Left lung (tissue), 10 donors: ENCODE results near the gene CXXC5. TPM values are rescaled to one million over a fixed set of nuclear protein-coding genes. Genes with fewer than 3 reads are reported as not detected.

ENCODE experiments used
- ATAC-seq: fragments of 200-7000 bp; cut with Tn5 transposase; one replicate; pipeline ENCODE4 v1.9.1; 2020; ENCODE audit warnings: moderate library complexity
- DNase-seq, 4 donors: peaks; one replicate each; pipeline ENCODE4 v3.0.0-alpha.2; 2013 to 2020
- H3K27ac ChIP-seq, 2 donors: fragments of 200-600 bp; sonication (generic) in 1 of 2; one replicate each; pipeline versions ENCODE4 v1.5.0 to v1.8.0; 2020 to 2021
- H3K27me3 ChIP-seq, 2 donors: fragments of 200-600 bp; sonication (generic) in 1 of 2; one replicate each; pipeline versions ENCODE4 v1.5.0 to v1.8.0; 2020 to 2021
- H3K36me3 ChIP-seq, 2 donors: fragments of 200-600 bp; sonication (generic) in 1 of 2; one replicate each; pipeline versions ENCODE4 v1.5.0 to v1.8.0; 2020 to 2021
- H3K4me1 ChIP-seq, 2 donors: fragments of 200-600 bp; one replicate each; pipeline ENCODE4 v1.8.0; 2021
- H3K4me3 ChIP-seq, 2 donors: fragments of 200-600 bp; sonication (generic) in 1 of 2; one replicate each; pipeline versions ENCODE4 v1.5.0 to v1.8.0; 2020 to 2021; ENCODE audit warnings: mild to moderate bottlenecking in 1 of 2
- H3K9me3 ChIP-seq, 2 donors: fragments of 200-600 bp; sonication (generic) in 1 of 2; one replicate each; pipeline versions ENCODE4 v1.5.0 to v1.8.0; 2020 to 2021
- intact Hi-C, 2 donors: fragments of 100-400 bp; cut with DNase I; formaldehyde crosslinking; loops; one replicate each; pipeline versions ENCODE4 v1.11.2 to v1.14.2; 2022
- polyA plus RNA-seq, 6 donors: library from polyadenylated mRNA; unstranded; fragments of 120-200 nt; gene quantifications; one replicate each; pipeline ENCODE4 v1.2.1, GENCODE V29; 2013; ENCODE audit not compliant: insufficient read length in 6 of 6
- total RNA-seq, 2 donors: library from RNA; stranded (reverse); fragmentation: NEBNext Ultra II Directional; extraction: Animal tissue kit (Norgen Biotek cat#: 25700); gene quantifications; one replicate each; pipeline ENCODE4 v1.2.1, GENCODE V29; 2021
- TF ChIP-seq, protein P1 (sequence below), 2 donors: fragments of 200-600 bp; sonication (generic) in 1 of 2; IDR thresholded peaks; one replicate each; pipeline versions ENCODE4 v1.5.0 to v1.8.0; 2021; ENCODE audit warnings: antibody characterized with exemption in 2 of 2
- donor health status: DM: no; HTN: yes; CAD: no.
- donor health status: DM: no; HTN: no; CAD: no.

The CXXC5 gene
- total and polyA plus RNA-seq, 8 donors: 24.5 to 53.5 (median 40.9) TPM

DNA sequence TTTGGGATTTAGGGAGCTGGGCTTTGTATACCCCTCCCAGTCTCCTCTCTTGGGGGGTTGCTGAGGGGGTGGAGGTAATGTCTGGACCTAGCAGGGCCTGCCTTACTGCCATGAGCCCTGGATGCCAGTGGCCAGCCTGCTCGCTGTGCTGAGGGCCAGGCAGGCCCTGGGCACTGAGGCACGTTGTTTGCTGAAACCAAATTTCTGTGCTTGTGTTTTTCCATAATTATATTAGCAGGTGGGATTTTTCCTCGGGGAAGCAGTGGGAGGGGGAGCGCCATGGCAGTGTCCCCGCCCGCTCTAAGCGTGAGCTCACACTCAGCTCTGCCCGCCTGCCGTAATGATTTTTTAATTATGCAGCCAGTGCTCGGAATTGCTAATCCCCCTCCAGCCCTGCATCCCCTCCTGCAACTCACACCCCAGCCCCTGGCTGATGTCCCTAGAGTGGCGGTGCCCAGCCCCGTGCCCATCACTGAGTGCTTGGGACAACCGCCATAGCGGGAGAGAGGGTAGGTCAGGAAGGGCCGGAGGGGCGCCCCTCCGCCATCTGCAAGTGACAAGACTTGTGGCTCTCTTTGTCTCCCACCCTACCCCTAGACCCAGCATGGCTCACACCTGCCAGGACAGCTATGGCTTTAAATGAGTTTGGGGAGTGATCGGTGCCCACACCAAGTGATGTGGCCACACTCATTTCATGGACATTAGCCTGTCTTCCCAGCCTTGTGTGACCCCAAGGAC lies 20.9 kb downstream of the CXXC5 start:
- DNase-seq (no peak), ATAC-seq (no peak)
- peaks cover 0 to 30% of the 10 kb centered on the region in 2 donors for H3K27me3 ChIP-seq
- H3K9me3 ChIP-seq: no peaks in the 10 kb centered on the region
- H3K36me3 ChIP-seq: no peaks in the 10 kb centered on the region
- H3K27ac ChIP-seq: peak overlapping the region; percentile 80 to 83
- H3K4me3 ChIP-seq: peak overlapping the region in 1 of 2 donors; percentile 40
- peaks cover 40 to 82% of the 10 kb centered on the region in 2 donors for H3K4me1 ChIP-seq
- intact Hi-C loops: no loop called here
- TF ChIP-seq, protein P1, sequence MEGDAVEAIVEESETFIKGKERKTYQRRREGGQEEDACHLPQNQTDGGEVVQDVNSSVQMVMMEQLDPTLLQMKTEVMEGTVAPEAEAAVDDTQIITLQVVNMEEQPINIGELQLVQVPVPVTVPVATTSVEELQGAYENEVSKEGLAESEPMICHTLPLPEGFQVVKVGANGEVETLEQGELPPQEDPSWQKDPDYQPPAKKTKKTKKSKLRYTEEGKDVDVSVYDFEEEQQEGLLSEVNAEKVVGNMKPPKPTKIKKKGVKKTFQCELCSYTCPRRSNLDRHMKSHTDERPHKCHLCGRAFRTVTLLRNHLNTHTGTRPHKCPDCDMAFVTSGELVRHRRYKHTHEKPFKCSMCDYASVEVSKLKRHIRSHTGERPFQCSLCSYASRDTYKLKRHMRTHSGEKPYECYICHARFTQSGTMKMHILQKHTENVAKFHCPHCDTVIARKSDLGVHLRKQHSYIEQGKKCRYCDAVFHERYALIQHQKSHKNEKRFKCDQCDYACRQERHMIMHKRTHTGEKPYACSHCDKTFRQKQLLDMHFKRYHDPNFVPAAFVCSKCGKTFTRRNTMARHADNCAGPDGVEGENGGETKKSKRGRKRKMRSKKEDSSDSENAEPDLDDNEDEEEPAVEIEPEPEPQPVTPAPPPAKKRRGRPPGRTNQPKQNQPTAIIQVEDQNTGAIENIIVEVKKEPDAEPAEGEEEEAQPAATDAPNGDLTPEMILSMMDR (IDR thresholded peaks at IDR 0.05): no peak

DNA sequence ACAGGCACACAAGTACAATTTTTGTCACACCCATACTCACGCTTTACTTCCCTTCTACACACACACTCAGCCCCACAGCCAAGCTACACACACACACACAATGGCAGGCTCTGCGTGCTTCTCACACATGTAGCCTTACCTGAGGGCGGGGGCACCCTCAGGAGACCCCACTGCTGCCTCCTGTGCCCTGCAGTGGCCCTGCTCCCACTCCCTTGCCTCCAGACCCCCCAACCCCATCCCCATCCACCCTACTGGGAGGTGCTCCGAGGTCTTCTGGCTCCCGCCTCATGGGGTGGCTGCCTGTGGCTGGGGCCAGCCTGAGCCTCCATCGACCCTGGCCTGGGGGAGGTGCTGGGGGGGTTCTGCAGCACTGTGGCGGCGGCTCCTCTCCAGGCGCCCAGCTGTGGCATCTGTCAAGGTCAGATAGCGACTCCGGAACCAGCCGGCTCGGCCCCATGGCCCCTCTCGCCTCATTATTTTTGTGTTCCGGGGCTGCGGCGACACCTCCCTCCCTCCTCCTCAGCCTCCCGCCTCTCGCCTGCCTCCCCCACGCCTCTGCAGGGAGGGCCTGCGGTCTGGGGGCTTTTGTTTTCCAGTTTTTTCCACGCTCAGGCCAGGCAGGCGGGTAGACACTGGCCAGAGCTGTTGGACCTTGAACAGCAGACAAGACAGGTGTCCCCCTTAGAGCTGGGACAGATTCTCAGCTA lies 21.7 kb downstream of the CXXC5 start:
- Histone ChIP-seq H3K4me1 (peaks cover 40 to 75% of the 10 kb centered on the region in 2 donors), H3K27me3 (peaks cover 0 to 30% of the 10 kb centered on the region in 2 donors), H3K9me3 (no peaks in the 10 kb centered on the region), H3K36me3 (no peaks in the 10 kb centered on the region), H3K4me3 (no peak overlapping the region), H3K27ac (peak overlapping the region in 1 of 2 donors; percentile 13)
- intact Hi-C loops: no loop called here
- ATAC-seq (no peak), DNase-seq (no peak)
- TF ChIP-seq, protein P1 (IDR thresholded peaks at IDR 0.05): no peak

DNA sequence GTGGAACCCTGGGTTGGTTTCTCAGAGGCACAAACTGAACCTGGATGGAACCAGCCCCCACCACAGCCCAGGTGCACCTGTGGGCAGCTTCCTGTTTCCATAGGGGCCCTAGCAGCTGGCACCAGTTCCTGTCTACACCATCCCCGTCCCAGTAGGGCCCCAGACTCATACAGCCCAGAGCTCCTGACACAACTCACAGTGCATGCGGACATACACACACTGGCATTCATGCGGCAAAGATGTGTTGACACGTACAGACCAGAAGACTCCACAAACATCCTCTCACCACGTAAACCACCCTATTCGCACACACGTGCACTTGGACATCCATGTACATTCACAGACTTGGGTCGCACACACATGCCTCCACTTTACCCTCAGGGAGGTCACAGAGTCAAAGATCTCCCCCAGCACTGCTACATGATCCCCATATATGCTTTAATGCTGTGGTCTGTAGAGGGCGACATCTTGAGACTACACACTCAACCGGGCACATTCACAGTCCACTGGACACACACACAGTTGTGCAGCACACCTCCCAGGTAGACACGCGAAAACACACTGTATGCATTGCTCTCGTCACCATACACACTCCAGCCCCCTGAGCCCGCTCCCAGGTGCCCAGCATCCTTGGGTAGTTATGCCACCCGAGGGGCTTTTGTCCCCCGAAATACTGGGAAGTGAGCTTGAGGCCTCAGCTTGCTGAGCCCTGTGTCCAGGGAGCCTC lies 22.4 kb downstream of the CXXC5 start:
- no peaks in the 10 kb centered on the region for H3K9me3 ChIP-seq
- peak; percentile 4 for ATAC-seq
- H3K4me3 ChIP-seq: no peak overlapping the region
- TF ChIP-seq, protein P1 (IDR thresholded peaks at IDR 0.05): no peak
- peaks cover 0 to 30% of the 10 kb centered on the region in 2 donors for H3K27me3 ChIP-seq
- intact Hi-C loops: no loop called here
- peaks cover 40 to 68% of the 10 kb centered on the region in 2 donors for H3K4me1 ChIP-seq
- H3K27ac ChIP-seq: peak overlapping the region in 1 of 2 donors; percentile 14
- H3K36me3 ChIP-seq: no peaks in the 10 kb centered on the region
- DNase-seq: no peak

DNA sequence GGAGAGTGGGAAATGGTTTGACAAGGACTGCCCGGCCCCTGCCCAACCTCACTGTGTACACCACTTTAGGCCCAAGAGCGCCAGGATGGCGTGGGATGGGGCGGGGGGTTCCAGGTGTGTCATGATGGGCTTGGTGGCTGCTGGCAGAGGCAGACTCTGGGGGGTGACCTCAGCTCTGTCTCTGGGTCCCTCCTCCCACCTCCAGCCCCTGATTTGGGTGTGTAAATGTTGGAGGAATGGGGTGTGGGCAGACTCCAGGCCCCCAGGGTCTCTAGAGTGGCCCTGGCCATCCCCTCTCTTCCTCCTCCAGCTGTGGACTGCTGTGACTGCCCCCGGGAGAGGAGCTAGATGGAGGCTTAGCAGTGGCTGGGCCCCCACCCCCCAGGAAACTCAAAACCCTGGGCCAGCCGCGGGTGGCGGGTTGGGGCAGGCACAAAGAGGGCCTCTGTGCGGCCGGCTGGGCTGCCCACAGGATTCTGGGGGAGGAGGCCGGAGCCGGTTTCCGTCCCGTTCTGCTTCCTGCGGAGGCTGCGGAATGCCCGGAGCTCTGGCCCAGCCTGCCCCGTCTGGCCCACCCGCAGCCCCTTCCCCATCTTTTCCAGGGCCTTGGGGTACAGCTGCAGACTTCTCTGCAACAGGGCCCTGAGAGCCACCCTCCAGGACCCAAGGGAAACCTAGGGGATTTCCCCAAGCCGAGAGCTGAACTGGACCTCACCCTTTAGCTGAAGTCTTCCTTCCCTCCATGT lies 23.1 kb downstream of the CXXC5 start:
- intact Hi-C loops: no loop called here
- DNase-seq (no peak), ATAC-seq (peak; percentile 6)
- Histone ChIP-seq H3K27me3 (peaks cover 0 to 30% of the 10 kb centered on the region in 2 donors), H3K36me3 (no peaks in the 10 kb centered on the region), H3K4me3 (no peak overlapping the region), H3K9me3 (no peaks in the 10 kb centered on the region), H3K4me1 (peaks cover 40 to 61% of the 10 kb centered on the region in 2 donors), H3K27ac (peak overlapping the region in 1 of 2 donors; percentile 14)
- TF ChIP-seq, protein P1 (IDR thresholded peaks at IDR 0.05): no peak
